NCI-H187 treated with DMSO at 0.1 percent for 48 hours (cell line): ENCODE results near the gene SMC5.
"Not testable (repeated sequence)": the region's sequence is repeated elsewhere in the genome, so short reads cannot be mapped to it uniquely, and the experiment has no call there.

Source experiments
- DNase-seq: peaks from one replicate; lab custom pipeline; 2025; lab: John Stamatoyannopoulos, UW

The SMC5 gene

GRCh38 chr9:70367305-70367930 is 108.6 kb downstream of the SMC5 start:
- DNase-seq, result no peak

- no peak for DNase-seq
Measured at GRCh38 chr9:70374962-70375618, 116.3 kb downstream of the SMC5 start.

- no peak for DNase-seq
Measured at GRCh38 chr9:70382046-70382708, 123.4 kb downstream of the SMC5 start.

GRCh38 chr9:70382709-70383605 is 124.2 kb downstream of the SMC5 start:
- no peak for DNase-seq

DNA sequence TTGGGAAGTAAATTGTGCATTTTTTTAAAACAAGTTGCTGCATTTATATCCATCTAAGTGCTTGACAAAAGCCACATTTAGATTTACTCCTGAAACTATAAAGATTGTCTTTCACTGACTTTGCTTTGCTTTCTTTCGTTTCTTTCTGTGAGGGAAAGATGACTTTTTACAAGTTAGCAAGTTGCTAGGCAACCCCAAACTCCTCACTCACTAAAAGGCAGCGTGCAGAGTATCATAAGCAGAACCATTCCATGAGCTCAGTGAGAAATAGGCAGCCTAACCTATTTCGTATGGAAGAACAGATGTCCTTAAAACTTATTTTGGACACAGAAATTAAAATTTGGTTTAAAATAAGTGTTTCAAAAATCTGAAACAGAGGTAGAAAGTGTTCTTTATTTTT is 126.6 kb downstream of the SMC5 start:
- DNase-seq, result no peak

DNA sequence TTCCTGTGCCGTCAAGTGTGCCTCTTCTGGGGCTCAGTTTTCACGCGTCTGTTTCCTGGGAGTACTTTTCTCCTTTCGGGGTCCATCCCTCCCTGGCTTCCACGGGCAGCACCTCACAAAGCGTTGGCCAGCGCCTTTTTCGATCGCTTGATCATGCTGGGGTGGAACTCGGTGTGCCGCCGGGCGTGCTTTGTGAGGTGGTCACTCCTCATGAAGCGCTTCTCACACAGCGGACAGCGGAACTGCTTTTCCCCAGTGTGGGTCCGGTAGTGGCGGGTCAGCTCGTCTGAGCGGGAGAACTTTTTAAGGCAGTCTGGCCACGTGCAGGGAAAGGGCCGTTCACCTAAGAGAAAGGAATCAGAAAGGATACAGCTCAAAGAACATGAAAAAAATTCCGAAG is 128.9 kb downstream of the SMC5 start:
- no peak for DNase-seq

GRCh38 chr9:70389188-70389587 is 130.4 kb downstream of the SMC5 start:
- no peak for DNase-seq

DNA sequence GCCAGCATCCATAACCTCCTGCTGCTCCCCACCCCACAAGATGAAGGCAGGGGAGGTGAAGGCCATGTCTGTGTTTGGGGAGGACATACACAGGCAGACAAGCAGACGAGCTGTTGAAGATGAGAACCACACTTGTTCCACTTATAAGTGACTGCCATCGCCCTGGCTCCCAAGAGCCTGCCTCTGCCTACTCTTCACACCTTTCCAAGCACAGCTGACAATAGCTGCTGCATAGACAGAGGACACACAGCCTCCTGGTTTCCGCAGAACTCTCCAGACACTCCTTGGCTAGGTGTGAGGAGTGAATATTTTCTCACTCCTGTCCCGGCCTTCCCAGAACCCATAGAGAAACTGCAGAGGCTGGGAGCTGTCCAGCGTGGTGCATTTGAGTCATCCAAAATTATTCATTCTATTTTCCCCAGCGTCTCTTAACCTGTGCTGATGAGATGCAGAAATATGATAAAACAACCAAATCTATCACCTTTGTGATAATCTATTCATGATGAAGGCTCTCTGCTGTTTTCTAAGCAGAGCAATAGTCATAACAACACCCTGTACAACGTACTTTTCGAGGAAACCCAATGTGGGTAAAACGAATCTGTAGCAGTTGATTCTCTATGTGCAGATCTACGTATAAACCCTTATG is 131.0 kb downstream of the SMC5 start:
- no peak for DNase-seq

DNA sequence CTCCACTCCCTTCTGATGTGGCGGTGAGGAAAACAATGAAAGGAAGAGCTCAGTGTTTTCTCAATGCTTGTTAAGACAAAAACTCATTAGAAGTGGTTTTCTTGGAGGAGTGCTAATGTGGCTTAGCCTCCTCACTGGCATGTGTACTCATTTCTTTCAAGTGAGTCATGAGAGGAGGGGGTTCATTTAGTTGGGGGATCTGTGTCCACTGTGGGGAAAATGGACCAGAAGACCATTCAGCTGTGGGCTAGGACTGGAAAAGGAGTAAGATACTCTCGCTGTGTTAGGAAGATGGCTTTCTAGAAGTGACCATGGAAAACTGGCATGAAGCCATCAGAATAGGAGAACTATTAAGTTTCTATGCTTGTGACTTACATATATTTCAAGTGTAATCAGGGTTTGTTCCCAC is 132.2 kb downstream of the SMC5 start:
- no peak for DNase-seq

GRCh38 chr9:70392189-70392588 is 133.4 kb downstream of the SMC5 start:
- no peak for DNase-seq

GRCh38 chr9:70392850-70393249 is 134.1 kb downstream of the SMC5 start:
- DNase-seq, result no peak

DNA sequence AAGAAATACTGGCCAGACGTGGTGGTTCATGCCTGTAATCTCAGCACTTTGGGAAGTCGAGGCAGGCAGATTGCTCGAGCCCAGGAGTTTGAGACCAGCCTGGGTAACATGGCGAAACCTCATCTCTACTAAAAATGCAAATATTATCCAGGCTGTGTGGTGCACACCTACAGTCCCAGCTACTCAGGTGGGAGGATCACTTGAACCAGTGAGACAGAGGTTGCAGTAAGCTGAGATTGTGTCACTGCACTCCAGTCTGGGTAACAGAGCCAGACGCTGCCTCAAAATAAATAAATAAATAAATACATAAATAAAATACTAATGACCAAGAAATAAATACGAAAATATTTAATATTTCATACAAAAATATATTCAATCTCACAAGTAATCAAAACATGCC is 136.9 kb downstream of the SMC5 start:
- DNase-seq, result no peak

- DNase-seq, result no peak
Measured at GRCh38 chr9:70398145-70398556, 139.4 kb downstream of the SMC5 start.

DNA sequence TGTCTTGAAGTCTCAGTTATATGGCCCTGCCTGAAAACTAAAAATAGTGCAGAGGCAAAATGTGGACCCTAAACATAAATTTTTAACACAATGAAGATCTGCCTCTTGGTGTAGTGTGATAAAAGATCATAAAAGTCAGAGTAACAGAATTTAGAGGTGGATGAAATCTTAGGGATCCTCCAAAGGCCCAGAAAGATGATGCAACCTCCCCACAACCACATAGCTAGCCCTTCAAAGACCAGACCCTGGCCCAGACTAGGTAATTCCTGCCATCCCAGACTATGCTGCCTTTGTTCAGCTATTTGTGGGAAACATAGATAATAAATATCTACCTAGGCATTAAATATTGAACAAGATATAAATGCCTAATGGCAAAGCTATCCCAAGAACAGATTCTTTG is 140.4 kb downstream of the SMC5 start:
- no peak for DNase-seq

DNA sequence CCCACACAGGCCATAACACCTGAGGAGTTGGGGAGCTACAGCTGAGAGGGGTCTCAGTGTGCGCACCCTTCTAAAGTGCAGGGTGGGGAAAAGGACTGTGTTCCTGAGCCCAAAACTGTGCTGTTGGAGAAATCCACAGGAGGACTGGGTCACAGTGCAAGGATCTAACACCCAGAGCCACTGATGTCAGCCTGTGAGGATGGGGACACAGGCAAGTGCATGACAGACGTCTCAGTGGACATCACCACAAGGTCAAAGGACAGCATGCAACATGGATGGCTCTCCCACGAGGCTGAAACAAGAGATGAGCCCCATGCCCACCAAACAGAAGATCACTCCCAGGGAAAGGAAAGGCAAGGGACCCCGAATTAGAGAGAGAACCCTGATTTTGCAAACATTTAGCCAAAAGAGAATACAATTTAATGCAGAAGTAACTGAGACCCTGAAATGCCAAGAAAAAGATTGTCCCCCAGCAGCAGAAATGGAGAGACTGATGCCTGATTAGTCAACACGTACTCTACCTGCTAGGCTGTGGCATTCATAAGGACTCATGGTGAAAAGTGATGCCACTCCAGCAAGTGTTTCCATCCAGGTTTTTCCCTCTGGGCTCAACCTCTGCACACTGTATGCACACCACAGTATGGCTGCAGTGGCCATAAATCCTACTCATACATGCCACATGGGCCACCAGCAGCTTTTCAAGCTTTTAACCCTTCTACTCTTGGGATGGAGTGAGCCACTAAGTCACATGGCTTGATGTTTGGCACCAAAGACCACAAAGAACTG is 141.5 kb downstream of the SMC5 start:
- no peak for DNase-seq

GRCh38 chr9:70401241-70401640 is 142.5 kb downstream of the SMC5 start:
- DNase-seq, result not testable (repeated sequence)

DNA sequence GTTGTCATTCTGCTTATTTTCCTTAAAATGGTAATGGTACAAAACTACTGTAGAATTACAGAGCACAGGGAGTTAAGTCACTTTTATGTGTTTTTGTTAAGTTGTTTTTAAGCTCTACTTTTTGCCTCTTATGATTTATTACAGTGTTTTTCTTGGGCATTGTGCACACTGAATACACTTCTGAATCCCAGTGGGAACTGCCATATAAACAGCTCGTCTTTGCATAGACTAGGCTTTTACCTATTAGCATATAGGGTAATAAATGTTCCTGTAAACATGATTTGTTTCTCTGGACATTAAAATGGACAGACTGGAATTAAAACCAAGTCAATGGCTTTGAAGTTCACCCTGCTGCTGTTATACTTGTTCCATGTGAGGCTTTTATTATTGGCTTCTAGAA is 143.4 kb downstream of the SMC5 start:
- DNase-seq, result no peak

GRCh38 chr9:70403166-70403565 is 144.4 kb downstream of the SMC5 start:
- DNase-seq, result no peak

- DNase-seq, result no peak
Measured at GRCh38 chr9:70403618-70404025, 144.8 kb downstream of the SMC5 start.

GRCh38 chr9:70404261-70404660 is 145.5 kb downstream of the SMC5 start:
- no peak for DNase-seq
